ENCODE data around the gene PLCB1.

PLCB1 gene

DNA sequence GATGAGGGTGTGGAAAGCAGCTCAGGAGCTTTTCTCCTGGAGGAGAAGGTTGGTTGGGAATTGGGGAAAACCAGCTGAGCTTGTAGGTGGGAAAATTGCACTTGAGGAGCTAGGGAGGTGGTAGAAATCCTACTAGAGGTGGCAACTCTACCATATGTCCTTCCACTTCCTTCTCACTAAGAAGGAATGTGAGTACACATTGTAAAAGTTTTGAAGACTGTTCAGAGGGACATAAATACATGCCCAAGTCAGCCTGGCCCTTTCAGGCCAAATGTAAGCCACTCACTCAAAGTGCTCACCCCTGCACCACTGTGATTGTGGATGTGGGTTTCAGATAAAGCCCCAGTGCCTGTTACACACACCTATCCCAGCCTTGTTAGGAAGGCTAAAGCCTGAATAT, 646.3 kb downstream of the PLCB1 start:
- no peak overlapping the region for H3K27ac ChIP-seq
- H3K4me3 ChIP-seq, result no peak overlapping the region
- TF ChIP-seq, protein P1, sequence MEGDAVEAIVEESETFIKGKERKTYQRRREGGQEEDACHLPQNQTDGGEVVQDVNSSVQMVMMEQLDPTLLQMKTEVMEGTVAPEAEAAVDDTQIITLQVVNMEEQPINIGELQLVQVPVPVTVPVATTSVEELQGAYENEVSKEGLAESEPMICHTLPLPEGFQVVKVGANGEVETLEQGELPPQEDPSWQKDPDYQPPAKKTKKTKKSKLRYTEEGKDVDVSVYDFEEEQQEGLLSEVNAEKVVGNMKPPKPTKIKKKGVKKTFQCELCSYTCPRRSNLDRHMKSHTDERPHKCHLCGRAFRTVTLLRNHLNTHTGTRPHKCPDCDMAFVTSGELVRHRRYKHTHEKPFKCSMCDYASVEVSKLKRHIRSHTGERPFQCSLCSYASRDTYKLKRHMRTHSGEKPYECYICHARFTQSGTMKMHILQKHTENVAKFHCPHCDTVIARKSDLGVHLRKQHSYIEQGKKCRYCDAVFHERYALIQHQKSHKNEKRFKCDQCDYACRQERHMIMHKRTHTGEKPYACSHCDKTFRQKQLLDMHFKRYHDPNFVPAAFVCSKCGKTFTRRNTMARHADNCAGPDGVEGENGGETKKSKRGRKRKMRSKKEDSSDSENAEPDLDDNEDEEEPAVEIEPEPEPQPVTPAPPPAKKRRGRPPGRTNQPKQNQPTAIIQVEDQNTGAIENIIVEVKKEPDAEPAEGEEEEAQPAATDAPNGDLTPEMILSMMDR (IDR thresholded peaks at IDR 0.05), result no peak
- no peak for DNase-seq (ENCODE audit: low spot score)

DNA sequence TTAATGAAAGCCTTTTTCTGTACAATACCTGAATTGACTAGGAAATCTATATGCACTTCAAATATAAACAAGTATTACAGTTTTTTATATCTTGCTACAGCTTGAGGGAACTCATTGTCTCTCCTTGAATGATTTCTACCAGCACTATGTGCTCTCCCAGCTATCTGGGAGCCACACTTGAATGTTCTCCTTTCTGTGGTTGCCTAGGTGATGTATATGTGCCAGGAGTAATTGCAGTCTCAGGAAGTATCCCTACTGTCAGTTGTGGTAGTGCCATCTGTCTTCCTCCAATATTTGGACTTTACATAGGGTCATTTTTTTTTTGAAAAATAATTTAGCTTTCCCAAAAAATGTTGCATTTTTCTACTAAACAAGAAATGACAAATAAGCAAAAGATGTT, 648.8 kb downstream of the PLCB1 start:
- no peak overlapping the region for H3K27ac ChIP-seq
- no peak overlapping the region for H3K4me3 ChIP-seq
- no peak for DNase-seq (ENCODE audit: low spot score)
- TF ChIP-seq, protein P1 (IDR thresholded peaks at IDR 0.05), result no peak

DNA sequence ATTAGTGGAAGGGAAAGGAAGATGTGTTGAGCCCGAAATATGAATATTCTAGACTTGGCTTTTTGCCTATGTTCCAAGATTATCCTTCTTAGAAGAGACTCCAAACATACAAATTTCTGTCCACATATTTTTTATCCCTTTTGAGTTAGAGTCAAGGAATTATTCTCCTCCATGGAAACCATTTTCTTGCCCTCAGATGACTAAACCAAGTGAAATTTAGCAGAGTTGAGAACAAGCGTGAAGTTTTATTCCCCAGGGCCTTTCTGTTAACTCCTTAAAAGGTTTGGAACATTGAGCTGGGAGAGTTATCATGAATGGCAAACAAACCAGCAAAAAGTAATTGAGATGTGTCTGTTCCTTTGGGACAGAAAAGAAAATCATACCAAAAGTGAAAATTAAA, 650.7 kb downstream of the PLCB1 start:
- Histone ChIP-seq H3K27ac (peak overlapping the region; percentile 67 to 82), H3K4me3 (peak overlapping the region; percentile 2)
- TF ChIP-seq, protein P1 (IDR thresholded peaks at IDR 0.05), result no peak
- no peak for DNase-seq (ENCODE audit: low spot score)

DNA sequence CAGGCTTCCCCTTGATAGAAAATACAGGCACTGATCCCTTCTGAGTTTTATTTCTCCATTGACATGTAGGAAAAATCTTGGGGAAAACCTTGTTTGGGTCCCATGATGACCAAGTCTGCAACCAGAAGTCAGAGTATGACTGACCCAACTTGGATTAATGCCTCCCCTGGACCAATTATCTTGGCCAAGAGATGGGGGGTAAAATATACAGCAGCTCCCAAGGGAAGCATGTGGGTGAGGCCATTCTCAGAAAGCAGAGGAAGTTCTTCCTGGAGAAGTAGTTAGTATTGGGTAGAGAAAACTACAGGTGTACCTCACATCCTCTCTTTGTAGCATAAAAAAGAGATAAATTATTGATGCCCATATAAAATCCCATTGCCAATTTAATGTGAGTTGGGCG, 651.7 kb downstream of the PLCB1 start:
- H3K4me3 ChIP-seq, result no peak overlapping the region
- no peak for DNase-seq (ENCODE audit: low spot score)
- H3K27ac ChIP-seq, result peak overlapping the region; percentile 67 to 82
- TF ChIP-seq, protein P1 (IDR thresholded peaks at IDR 0.05), result no peak

DNA sequence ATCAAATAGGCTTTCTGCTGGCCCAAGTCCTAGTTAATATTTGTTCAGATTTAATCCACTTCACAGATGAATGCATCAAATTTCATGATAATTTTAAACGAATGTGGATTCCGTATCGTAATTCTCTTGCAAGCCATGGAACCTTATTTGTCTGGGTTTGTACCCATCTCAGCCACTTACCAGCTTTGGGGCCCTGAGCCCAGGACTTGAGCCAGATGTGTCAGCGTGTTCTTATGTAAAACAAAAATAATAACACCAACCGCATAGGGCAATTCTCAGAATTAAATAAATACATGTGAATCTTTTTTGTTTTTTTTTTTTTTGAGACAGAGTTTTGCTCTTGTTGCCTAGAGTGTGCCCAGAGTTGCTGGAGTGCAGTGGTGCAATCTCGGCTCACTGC, 654.3 kb downstream of the PLCB1 start:
- no peak overlapping the region for H3K27ac ChIP-seq
- DNase-seq (ENCODE audit: low spot score), result no peak
- H3K4me3 ChIP-seq, result no peak overlapping the region
- TF ChIP-seq, protein P1 (IDR thresholded peaks at IDR 0.05), result no peak

DNA sequence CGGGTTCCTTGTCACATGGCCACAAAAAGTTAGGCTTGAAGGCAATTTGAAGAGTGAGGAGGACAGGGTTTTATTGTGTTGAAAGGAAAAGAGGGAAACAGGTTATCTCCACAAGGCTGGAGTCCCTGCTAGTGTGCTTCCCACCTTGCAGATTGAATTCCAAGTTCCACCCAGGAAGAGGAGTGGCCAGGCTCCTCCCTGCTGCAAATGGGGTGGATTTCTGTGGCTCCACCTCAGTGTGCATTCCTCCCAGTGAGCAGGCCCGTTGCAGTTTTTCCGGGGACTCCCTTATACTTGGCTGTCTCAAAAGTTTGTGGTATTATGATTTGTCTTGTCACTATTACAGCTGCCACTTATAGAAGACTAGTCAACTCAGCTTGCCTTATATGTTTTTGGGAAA, 655.0 kb downstream of the PLCB1 start:
- no peak for DNase-seq (ENCODE audit: low spot score)
- TF ChIP-seq, protein P1 (IDR thresholded peaks at IDR 0.05), result no peak
- Histone ChIP-seq H3K4me3 (no peak overlapping the region), H3K27ac (no peak overlapping the region)

DNA sequence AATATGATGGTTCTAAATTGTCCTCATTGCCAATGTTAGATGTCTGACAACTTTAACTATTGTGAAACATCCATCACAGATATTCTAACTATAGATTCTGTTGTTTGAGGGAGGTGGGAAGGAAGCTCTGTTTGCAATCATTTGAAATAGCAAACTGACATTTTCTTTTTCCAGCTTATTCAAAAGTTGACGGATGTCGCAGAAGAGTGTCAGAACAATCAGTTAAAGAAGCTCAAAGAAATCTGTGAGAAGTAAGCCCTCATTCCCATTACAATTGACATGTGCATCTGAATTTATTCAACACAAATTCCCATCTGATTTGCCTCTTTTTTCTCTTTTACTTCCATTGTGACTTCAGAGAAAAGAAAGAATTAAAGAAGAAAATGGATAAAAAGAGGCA, 656.2 kb downstream of the PLCB1 start:
- Histone ChIP-seq H3K27ac (no peak overlapping the region), H3K4me3 (no peak overlapping the region)
- TF ChIP-seq, protein P1 (IDR thresholded peaks at IDR 0.05), result no peak
- DNase-seq (ENCODE audit: low spot score), result no peak
